GM21717 (cell line): ENCODE measurements around the gene FBXW12.
"Not testable (repeated sequence)": the region's sequence is repeated elsewhere in the genome, so short reads cannot be mapped to it uniquely, and the experiment has no call there.

Experiments used
- ATAC-seq: cut with Tn5 transposase; IDR thresholded peaks from one replicate; pipeline ENCODE4 v1.9.1; 2021; ENCODE audit warnings: mild to moderate bottlenecking, moderate library complexity; ENCODE audit not compliant: unreplicated experiment

FBXW12 gene, protein sequence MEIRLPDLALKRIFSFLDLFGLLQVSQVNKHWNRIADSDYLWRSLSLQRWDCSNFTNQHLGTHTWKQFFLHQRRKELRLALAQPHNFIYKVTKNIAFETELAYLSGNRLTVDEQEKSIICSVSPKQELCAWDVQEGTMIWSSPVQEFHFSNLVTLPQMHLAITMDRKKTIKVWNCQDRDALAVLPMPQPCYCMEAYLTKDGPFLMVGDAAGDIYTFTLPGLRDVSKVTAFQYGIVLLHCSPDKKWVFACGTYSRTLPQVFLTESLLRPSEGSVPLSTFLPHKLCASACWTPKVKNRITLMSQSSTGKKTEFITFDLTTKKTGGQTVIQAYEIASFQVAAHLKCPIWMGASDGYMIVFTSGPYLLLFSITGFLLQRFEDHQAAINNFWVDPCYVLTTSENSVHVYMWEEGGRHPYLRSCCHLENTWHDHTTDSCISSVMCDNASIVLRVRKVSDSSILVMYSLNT

DNA sequence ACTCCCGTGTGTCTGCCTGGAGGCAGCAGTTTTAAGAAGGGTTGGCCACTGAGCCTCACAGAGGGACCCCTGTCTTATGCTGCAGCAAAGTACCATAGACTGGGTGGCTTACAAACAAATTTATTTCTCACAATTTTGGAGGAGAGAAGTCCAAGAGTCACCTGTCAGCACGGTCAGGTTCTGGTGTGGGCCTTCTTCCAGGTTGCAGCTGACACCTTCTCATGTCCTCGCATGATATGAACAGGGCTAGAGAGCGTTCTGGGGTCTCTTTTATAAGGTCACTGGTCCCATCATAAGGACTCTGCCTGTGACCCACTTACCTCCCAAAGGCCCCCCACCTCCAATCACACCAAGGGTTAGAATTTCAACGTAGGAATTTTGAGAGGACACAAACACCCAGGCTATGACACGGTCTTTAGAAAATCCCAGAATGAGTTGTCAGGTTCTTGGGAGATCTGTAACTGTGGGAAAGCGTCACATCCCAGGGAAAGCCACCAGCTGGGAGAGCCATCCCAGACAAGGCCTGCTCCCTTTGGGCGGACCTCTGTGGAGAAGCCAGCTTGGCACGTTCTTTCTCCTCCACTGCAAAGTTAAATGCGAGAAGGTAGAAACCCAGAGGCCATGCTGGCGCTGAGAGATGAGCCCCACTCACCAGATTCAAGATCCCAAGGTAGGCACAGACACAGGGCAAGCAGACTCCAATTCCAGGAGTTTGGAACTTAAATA lies at the start of gene FBXW12:
Gene FBXW12 (plus strand): TSS at position 569 of the 726 bp plus-strand sequence. CDS start 549 bp downstream, outside the sequence.
- no peak for ATAC-seq

DNA sequence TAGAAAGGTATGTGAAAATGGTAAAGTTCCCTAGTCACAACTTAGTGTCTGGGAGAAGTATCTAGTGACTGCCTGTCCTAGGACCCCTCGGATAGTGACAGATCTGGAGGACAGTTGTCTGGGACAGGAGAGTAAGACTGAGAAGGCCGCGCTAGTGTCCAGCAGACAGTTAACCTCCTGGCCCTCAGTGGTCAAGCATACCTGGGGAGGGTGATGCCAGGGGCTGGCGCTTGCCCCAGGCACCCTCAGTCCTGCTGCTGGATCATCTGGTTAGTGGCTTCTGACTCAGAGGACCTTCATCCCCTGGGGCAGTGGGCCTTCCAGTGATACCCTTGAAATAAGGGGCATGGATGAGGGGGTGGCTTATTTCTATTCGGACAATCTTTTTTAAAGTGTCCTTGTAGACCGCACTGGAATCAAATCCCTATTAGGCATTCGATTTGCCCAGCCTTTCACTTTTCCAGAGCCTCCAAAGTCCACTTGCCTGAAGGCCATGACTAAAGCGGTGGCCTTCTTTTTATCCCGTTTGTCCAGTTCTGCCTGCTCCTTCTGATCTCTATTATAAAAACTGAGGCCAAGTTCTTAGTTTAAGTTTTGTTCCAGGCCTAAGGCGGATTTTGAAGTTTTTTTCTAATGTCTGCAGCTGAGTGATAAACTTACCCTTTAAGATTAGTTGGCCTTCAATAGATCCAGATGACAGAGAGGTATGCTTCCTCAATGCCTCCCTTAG lies 40.1 kb upstream of the FBXW12 start:
- ATAC-seq, result not testable (repeated sequence)

DNA sequence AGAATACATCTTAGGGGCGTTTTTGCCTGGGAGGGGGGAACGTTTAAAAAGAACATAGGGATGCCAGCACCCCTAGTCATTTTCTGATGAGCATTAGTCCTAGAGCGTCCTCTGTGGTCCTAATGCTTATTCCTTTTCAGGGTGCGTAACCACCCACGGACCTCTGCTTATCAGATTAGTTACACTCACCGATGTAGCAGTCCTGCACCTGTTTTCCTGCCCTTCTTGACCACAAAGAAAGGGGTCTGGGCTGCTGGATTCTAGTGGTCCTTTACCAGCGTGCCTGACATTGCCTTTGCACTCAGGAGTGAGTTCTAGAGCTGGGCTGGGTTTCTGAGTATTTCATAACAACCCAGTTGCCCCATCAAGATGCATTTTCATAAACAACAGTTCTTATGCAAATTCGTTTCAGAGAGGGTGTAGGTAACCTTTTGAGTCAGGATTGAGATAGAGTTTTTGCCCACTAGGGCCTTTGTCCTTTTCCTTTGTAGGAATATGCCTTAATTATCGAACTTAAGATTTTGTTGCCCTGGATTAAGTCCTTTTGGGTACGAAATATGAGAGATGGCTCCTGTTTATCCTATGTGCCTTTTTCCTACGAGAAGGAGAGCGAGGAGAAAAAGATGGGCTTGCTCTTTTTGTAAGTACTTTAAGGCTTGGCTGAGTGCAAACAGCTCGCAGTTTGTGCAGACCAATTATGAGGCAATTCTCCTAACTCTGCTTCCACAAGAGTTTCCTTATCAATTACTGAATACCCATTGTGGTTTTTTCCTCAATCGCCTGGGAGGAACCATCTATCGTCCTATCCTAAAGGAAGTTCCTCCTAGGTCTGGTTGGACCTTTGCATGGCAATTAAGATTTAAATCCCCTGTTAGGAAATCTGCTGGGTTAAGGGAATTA lies 38.4 kb upstream of the FBXW12 start, which contains the start of gene SPINK8:
Gene SPINK8 (minus strand): TSS at position 316 of the 900 bp plus-strand sequence. CDS start 5,320 bp downstream, outside the sequence.
- ATAC-seq, result not testable (repeated sequence)

DNA sequence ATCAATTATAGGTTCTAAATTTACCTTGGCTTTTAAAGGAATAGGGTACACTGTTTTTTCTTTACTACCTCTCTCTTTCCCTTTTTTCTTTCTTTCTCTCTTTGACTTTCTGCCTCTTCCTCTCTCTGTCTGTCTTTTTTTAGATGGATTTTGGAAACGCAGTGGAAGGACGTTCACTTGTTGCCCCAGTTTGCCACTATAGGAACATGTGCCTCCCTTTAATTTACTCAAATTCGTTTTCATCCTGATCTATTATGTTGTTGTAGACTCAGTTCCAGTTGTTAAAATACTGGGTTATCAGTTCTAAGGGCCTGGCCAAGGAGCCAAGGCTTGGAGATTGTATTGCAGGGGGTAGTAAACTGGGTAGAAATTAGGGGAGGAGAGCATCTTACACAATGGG lies 37.4 kb upstream of the FBXW12 start:
- ATAC-seq, result no peak

DNA sequence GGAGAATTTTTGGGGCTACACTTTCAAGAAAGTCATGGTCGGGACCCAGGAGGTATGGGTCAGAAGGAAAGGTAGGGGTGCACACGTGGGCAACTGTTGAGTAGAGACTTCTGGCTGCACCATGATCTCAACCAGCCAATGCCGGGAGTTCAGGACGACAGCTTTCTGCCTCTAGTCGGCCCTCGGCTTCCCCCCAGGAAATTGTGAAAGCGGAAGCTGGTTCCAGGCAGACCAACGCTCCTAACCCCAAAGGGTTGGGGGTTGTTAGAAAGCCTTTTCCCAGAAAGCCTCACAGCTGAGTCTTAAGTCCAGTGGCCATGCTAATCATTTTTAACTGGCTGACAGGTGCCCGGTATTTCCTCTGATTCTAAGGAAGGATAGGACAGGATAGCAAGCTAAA lies 36.7 kb upstream of the FBXW12 start:
- not testable (repeated sequence) for ATAC-seq

DNA sequence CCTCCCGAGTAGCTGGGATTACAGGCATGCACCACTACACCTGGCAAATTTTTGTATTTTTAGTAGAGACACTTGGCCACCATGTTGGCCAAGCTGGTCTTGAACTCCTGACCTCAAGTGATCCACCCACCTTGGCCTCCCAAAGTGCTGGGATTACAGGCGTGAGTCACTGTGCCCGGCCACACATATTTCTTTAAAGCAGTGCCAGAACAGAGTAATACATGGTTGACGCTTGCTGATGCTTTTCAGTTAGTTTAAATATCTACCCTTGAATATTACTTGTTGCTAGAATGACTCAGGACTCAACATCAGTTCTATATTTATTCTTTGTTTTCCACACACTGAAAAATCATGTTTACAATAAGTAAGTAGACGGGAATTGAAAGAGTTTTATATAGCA lies 34.5 kb upstream of the FBXW12 start:
- not testable (repeated sequence) for ATAC-seq

DNA sequence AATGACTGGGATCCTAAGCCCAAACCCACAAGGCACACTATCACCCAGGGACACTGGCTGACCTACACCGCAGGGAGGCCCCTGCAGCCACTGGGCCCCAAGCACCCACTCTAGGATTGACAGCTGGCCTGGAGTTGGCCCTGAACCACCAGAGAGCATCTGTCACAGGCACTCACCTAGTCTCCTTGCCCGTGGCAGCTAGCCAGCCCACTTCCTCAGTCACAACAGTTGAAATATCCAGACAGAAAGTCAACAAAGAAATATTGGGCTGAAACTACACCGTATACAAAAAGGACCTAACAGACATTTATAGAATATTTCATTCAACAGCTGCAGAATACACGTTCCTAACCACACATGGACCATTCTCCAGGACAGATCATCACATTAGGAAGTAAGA lies 33.4 kb upstream of the FBXW12 start:
- ATAC-seq, result no peak

DNA sequence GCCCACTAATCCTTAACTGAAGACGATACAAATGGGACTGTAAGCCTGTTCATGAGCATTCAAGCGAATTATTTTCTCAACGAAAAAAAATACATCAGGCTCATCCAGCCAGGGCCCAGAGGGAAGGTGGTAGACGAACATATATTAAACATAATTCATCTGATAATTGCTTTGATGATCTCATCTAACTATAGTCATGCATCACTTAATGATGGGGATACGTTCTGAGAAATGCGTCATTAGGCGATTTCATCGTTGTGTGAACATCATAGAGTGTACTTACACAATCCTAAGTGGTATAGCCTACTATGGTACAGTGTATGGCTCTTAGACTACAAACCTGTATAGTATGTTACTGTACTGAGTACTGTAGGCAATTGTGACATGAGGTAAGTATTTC lies 28.6 kb upstream of the FBXW12 start:
- no peak for ATAC-seq

DNA sequence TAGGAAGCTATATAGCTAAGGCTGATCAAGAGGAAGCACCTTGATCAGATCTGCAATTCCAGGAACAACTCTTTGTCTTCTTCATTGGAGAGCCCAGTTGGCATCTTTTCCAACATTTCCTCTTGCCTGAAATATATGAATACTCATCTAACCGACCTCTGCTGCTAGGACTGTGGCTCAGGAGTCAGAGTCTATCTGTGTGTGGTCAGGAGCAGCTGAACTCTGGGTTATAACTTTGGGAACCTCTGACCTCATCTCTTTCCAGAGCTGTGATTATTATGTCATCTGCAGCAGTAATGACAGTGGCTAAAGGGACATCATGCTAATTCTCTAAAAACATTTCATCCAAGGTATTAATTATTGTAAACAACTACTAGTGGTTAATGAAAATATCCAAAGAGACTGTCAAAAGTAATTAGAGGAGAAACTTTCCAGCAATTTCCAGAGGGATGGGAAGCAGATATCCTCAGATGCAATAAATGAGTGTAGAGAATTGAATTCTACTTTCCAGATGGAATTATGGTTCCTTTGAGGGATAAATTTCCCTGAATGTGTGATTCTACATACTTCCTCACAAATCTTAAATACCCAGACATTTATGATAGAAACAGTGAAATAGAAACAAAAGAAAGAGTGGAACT lies 27.0 kb upstream of the FBXW12 start:
- ATAC-seq, result no peak

DNA sequence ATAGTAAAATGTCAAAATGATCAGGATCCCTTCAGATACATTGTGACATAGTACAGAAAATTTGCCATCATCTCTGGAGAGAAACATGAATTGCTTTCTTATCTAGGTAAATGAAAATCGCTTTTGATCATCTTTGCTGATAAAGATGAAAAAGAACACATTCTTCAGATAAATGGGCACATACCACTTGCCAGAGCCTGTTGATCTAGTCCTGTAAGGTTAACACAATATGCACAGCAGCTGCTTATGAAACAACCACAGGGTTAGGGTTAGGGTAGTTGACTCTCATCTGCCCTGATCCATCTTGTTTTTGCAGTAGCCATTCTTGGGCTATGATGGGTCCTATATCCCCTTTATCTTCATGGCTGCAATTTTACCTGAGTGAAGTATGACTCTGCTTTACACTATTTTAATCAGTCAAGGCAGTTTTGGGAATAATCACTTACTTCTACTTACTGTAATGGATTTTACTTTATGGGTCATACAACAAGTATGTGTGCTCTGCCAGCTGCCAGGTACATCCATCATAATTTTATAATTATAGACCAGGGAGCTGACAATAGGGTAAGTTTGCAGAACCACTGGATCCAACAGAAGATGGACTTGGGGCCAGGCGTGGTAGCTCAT lies 26.0 kb upstream of the FBXW12 start:
- no peak for ATAC-seq

DNA sequence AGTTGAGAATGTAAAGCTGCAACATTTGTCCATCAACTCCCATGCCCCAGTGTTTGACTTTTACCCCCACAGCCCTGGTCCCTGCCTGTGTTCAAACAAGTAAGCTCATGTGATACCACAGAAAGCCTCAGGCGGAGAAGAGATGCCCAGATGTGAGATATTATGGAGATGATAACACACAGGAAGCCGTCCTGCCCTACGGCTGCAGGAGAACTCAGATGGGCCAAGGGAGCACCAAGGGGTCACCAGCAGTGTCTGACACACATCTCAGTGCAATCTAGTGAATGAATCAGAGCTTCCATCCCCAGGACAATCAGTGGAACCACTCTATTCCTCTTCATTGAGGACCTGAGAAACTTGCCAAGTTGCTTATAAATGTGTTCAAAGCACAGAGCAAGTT lies 24.5 kb upstream of the FBXW12 start:
- ATAC-seq, result no peak

DNA sequence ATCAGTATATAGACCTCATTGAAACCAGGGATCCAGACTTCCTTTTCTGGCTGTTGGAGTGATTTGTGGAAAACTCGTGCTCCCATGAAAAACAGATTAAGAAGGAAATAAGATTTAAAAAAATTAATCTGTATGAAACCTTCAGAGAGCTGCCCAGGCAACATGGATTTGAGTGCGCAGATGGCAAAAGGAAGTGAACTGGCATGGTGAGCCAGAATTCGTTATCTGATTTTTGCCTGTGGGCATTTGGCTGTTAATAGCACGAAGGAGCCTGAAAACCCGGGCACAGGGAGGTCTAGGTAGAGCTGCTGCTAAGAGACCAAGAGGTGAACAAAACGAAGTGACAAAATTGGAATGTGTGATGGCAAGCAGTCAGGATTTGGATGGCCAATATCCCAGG lies 19.5 kb upstream of the FBXW12 start:
- no peak for ATAC-seq

DNA sequence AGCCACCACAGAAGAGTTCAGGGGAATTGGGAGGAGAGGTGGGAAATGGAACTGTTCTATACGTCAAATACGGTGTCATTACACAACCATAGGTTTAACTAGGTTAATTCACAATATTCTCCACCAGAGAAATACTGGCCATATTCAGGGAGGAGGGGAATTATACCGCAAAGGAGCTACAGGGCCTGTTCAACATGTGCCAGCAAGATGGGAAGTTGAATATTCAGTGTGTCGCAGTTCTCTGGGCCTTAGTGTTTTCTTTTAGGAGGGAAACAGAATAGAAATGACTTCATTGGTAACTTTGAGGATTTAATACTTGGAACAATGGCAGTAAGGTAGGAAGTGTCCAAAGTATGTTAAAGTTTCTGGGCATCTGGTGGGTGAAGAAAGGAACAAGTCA lies 18.0 kb upstream of the FBXW12 start:
- no peak for ATAC-seq

DNA sequence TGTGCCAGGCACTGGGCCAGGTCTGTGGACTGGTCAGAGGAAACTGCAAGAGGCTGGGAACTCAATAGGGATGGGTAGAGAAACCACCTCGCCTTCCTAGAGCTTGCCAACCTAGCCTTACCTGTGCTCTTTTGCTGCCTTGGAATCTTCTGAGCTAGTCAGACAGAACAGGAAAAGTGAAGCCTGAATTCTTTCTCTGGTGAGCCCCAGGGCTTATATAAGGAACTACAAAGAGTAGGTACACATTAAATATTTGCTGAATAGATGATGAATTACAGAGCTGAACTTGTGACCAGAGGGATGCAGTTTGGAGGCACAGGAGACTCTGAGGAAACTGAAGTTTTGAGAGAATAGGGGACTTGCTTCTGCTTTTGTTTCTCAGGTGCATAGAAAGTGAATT lies 15.6 kb upstream of the FBXW12 start:
- no peak for ATAC-seq

DNA sequence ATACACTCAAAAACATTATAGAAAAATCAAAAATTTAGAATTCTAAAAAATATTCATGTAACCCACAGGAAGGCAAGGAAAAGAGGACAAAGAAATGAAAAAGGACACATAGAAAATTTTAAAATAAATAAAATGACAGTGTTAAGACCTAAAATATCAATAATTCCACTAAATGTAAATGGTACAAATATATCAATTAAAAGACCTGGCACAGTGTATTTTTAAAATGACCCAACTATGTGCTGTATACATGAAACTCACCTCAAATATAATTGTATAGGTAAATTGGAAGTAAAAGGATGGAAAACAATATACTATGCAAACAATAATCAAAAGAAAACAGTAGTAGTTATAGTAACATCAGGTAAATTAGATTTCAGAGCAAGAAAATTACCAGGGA lies 10.1 kb upstream of the FBXW12 start:
- no peak for ATAC-seq

DNA sequence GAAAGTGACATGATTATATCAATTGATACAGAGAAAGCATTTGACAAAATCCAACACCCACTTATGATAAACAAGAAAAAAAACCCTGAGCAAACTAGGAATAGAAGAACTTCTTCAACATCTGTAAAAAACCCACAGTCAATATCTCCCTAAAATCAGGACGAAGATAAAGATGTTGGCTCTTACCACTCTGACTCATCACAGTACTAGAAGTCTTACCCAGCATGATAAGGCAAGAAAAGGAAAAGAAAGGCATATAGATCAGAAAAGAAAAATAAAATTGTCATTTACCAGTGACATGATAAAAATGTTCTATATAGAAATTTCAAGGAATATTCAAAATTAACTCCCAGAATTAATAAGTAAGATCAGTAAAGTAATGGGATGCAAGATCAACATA lies 7.2 kb upstream of the FBXW12 start:
- no peak for ATAC-seq

DNA sequence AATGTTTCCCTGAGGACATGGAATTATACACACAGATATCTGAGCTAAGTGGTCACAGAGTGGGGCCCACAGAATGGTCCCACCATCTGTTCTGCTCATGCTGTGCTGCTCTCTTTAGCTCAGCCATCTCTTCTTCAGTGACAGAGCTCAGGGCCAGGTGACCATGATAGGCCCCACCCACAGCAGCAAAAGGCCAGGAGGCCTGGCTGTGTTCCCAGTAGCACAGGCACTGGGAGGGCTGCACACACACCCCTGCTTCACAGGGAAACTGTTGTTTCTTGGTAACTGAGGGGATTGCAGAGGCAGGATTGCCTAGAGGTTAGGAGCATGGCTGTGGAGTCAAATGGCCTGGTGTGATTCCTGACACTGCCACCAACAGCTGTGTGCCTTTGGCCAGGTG lies 4.8 kb upstream of the FBXW12 start:
- no peak for ATAC-seq

DNA sequence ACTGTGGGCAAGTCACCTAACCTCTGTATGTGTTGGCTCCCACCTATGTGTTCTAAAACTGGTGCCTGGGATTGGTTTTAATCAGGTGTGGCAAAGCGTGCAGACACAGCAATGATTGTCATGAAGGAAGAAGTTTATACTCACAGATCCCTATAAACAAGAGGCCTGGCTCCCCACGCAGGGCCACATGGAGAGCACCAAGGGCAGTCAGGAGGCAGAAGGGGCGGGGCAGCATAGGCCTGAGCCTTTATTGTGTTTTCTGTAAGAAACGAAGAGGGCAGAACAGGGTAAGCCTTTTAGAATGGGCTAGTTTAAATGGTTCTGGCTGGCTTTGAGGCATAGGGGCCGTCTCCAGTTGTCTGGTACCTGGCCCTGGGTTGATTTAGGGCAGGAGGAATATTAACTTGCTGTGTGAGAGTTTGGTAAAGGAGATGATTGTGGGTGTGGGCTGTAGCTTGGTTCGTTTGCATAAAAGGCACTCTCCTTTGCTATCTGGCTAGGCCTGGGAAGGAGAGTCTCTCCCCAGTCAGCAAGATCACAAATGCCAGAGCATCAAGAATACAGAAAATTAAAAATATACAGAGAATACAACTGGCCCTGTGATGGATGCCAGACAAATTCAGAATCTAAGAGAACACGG lies 2.2 kb upstream of the FBXW12 start:
- ATAC-seq, result no peak

DNA sequence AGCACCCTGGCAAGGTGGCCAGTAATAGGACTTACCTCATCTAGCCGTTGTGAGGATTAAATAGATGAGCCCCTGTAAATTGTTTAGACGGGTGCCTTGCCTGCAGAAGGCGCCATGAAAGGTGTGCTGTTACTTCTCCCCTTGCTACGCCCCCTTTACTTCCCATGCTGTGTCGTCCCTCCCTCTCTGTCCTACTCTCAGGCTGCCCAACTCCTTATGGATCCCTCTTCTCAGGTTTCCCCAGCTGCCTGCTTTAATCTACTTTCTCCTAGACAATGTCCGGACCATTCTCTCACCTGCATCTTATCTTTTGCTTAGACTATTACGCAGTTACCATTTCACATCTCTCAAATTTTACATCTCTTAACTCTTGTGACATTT lies 1.7 kb upstream of the FBXW12 start:
- no peak for ATAC-seq
